GM06990 (cell line): ENCODE data around the gene ITGA3.

Source experiments
- DNase-seq: peaks from one replicate; pipeline ENCODE4 v3.0.0-alpha.2; 2011; ENCODE audit not compliant: insufficient read length; ENCODE audit errors: extremely low read depth
- H3K27me3 ChIP-seq: replicated peaks from 2 replicates; pipeline ENCODE4 v1.6.0; 2011; ENCODE audit warnings: low read length; ENCODE audit not compliant: control insufficient read depth, insufficient read depth
- H3K36me3 ChIP-seq: 2 replicates; pipeline ENCODE4 v1.5.1; 2011; ENCODE audit warnings: low read length; ENCODE audit not compliant: control insufficient read depth, insufficient read depth
- H3K4me3 ChIP-seq: replicated peaks from 2 replicates; pipeline ENCODE4 v1.5.1; 2011; ENCODE audit warnings: low read depth, mild to moderate bottlenecking, control low read depth, low read length
- TF ChIP-seq, protein P1 (sequence below): IDR thresholded peaks from 2 replicates; pipeline ENCODE4 v1.5.1; 2011; ENCODE audit warnings: low read length, control low read depth, mild to moderate bottlenecking, inconsistent platforms; ENCODE audit not compliant: insufficient read depth, poor library complexity, severe bottlenecking

Gene ITGA3

DNA sequence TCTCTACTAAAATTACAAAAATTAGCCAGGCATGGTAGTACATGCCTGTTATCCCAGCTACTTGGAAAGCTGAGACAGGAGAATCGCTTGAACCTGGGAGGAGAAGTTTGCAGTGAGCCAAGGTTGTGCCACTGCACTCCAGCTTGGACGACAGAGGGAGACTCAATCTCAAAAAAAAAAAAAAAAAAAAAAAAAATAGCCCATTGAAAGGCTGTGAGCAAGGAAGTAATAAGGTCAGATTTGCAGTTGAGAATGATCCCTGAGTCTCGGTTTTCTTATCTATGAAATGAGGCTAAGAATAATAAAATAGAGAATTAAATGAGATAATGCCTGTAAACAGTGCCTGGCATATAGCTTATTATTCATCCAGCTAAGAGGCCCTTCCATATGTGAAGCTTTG lies 37.9 kb downstream of the ITGA3 start:
- TF ChIP-seq, protein P1, sequence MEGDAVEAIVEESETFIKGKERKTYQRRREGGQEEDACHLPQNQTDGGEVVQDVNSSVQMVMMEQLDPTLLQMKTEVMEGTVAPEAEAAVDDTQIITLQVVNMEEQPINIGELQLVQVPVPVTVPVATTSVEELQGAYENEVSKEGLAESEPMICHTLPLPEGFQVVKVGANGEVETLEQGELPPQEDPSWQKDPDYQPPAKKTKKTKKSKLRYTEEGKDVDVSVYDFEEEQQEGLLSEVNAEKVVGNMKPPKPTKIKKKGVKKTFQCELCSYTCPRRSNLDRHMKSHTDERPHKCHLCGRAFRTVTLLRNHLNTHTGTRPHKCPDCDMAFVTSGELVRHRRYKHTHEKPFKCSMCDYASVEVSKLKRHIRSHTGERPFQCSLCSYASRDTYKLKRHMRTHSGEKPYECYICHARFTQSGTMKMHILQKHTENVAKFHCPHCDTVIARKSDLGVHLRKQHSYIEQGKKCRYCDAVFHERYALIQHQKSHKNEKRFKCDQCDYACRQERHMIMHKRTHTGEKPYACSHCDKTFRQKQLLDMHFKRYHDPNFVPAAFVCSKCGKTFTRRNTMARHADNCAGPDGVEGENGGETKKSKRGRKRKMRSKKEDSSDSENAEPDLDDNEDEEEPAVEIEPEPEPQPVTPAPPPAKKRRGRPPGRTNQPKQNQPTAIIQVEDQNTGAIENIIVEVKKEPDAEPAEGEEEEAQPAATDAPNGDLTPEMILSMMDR = no peak
- no peak for DNase-seq
- H3K36me3 ChIP-seq = no peaks in the 10 kb centered on the region; the same call in none of the 2 replicates
- H3K27me3 ChIP-seq = no peaks in the 10 kb centered on the region
- no peak overlapping the region for H3K4me3 ChIP-seq

DNA sequence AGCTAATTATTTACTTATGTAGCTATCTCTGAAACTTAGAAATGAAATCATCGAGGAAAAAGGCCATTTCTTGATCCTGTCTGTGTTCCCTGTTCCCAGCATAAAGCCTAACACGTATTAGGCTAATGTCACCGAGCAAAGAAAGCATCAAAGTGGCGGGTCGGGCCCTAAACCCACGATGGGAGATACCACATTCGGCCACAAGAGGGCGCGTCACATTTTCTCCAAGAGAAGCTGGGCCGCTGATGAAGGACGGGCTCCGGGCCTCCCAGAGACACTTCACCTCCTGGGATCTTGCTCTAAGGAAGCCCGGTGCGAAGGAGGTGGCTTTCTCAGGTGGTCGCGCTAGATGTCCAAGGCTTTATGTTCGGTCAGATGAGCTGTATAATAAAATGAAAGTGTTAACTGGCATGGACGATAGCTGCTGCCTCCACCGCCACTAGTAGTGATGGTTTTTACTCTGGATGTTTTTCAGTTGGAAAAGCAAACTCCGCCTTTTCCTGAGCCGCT lies 38.4 kb downstream of the ITGA3 start:
- peak; percentile 73 for DNase-seq
- Histone ChIP-seq H3K27me3 (no peaks in the 10 kb centered on the region), H3K4me3 (peak overlapping the region; percentile 84), H3K36me3 (no peaks in the 10 kb centered on the region; the same call in none of the 2 replicates)
- TF ChIP-seq, protein P1 = peak; percentile 88

DNA sequence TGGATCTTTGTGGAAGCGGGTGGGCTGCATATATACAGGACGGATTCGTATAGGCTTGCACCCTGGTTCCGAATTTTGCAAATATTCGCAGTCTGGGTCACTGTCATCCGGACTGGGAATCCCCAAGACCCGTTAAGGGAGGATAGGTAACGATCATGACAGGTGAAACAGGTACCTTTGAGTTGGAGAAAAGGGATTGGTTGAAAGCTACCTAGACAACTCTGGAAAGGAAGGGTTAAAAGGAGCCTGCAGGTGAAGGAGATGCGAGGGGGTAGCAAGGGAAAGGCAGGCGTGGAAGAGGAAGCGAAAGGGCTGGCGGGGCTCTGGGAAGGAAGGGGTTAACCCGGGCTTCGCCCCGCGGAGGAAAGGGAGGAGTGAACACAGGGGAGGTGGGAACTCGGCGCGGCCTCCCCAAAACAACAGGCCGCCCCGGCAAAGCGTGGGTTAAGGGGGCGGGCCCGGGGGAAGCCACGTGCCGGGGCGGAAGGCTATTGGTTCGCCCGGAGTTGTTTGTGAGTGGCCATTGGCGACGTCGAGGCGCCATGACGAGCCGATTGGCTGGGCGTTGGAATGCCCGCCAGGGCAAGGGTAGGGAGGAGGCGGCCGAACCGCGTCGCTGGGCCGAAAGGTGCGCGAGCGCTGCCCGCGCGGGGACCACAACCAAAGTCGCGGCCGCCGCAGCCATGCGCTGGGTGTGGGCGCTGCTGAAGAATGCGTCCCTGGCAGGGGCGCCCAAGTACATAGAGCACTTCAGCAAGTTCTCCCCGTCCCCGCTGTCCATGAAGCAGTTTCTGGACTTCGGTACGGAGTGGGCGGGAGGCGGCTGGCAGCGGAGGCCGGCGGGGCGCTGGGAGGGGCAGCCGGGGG lies 39.1 kb downstream of the ITGA3 start, which contains the start of gene PDK2:
TSS of gene PDK2 (plus strand) at position 599 of the 867 bp plus-strand sequence. CDS start at position 684, 85 bp downstream.
- peak; percentile 95 for DNase-seq
- TF ChIP-seq, protein P1 = no peak
- H3K4me3 ChIP-seq = peak within 1 kb of the TSS; percentile 84
- H3K27me3 ChIP-seq = no peaks in the 10 kb centered on the region
- H3K36me3 ChIP-seq = no peaks in the 10 kb centered on the region; the same call in none of the 2 replicates

DNA sequence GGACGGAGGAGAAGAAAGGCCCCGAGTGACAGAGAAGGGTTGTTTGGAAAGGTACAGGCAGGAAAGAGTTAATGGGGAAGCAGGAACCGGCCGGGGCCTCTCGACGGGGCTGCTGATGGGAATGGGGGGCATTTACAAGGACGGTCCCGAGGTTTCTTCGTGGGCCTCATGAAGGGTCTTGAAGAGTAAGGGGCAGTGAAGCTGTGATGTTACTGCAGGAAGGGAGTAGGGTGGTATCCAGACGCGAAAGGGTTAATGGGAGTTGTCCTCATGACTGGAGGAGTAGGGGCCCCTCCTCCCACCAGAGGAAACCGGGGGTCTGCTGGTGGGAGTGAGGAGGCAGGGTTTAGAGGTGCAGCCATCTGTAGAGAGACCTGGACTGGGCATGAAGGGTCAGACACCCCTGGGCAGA lies 39.7 kb downstream of the ITGA3 start:
- H3K36me3 ChIP-seq = no peaks in the 10 kb centered on the region; the same call in none of the 2 replicates
- TF ChIP-seq, protein P1 = no peak
- DNase-seq = no peak
- H3K4me3 ChIP-seq = peak overlapping the region; percentile 84
- no peaks in the 10 kb centered on the region for H3K27me3 ChIP-seq

DNA sequence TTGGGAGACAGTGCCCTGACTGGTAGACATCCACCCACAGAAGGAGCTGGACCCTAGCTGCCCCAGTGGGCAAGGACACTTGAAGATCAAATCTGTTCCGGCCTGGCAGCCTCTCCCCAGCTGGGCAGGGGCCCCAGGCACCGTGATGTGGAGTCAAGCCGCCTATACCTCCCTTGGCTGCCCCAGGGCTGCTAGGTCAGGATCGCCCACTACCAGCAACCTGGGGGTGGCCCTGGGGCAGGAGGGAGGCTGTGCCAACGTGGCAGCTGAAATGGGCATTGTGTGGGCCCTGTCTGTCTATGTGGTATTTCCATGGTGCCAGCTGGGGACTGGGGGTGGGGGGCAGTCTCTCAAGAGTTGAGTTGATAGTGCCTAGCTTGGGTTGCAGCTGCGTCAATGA lies 40.2 kb downstream of the ITGA3 start:
- TF ChIP-seq, protein P1 = no peak
- H3K4me3 ChIP-seq = peak overlapping the region; percentile 84

More for the DNA sequence above, 40.2 kb downstream of the ITGA3 start:
- DNase-seq = no peak
- Histone ChIP-seq H3K27me3 (no peaks in the 10 kb centered on the region), H3K36me3 (no peaks in the 10 kb centered on the region; the same call in none of the 2 replicates)
